ENCODE measurements around the gene NT5C3B. TPM values are rescaled to one million over a fixed set of nuclear protein-coding genes. Genes with fewer than 3 reads are reported as not detected.

The NT5C3B gene
- total RNA-seq, 1 experiment from 2014 or later, result 118 TPM

GRCh38 chr17:41785091-41785858, 50.8 kb downstream of the NT5C3B start:
- no peak for TF ChIP-seq CTCF (IDR thresholded peaks at IDR 0.05)
- TF ChIP-seq TCF7L2 (IDR thresholded peaks at IDR 0.05; ENCODE audit: low read depth, low read length), result no peak
- TF ChIP-seq POLR2AphosphoS5 (IDR thresholded peaks at IDR 0.05; ENCODE audit: low read depth, low read length), result no peak
- no peaks in the 10 kb centered on the region for H3K9me3 ChIP-seq (ENCODE audit: control insufficient read depth, insufficient read depth, low read depth, low read length)
- peaks cover 41% of the 10 kb centered on the region for H3K4me1 ChIP-seq (ENCODE audit: control insufficient read depth, insufficient read depth, low read length)
- no TSS peak for BruUV-seq (replicated peaks)
- in situ Hi-C loops (cut with HindIII; ENCODE audit: low pct_unique_long_range_greater_than_20kb, low sequenced_read_pairs), result no loop called here
- intact Hi-C loops (cut with micrococcal nuclease; ENCODE audit: unreplicated experiment), result no loop called here
- ChIA-PET CTCF (interaction anchor here (0.6 to 2.1 kb wide), 5 partner anchors 7 to 1087 kb away, joined by 3 to 26 read pairs (median 4); no protein-coding TSS in a partner anchor), POLR2A (interaction anchor here (1.0 kb wide), 1 partner anchor 51 kb away, joined by 3 read pairs; the partner anchor contains the start of gene HAP1)
- H3K27ac ChIP-seq (ENCODE audit: low read length), result peak overlapping the region; percentile 85
- DNase-seq (ENCODE audit: low read depth, low spot score) (no peak), ATAC-seq (no peak)
- no peaks in the 10 kb centered on the region for H3K36me3 ChIP-seq (ENCODE audit: control insufficient read depth, insufficient read depth, low read length)
- H3K4me3 ChIP-seq (ENCODE audit: low read depth in 2 of 2, low read length in 2 of 2), result peak overlapping the region; percentile 70 to 81
- H3K27me3 ChIP-seq (ENCODE audit: control insufficient read depth, insufficient read depth, low read length), result no peaks in the 10 kb centered on the region

- intact Hi-C loops (cut with micrococcal nuclease; ENCODE audit: unreplicated experiment), result no loop called here
- ChIA-PET POLR2A (no interaction called here), CTCF (interaction anchor here (0.6 to 0.7 kb wide), 2 partner anchors 10 to 24 kb away, joined by 3 read pairs; no protein-coding TSS in a partner anchor)
- Histone ChIP-seq H3K36me3 (ENCODE audit: control insufficient read depth, insufficient read depth, low read length) (no peaks in the 10 kb centered on the region), H3K27me3 (ENCODE audit: control insufficient read depth, insufficient read depth, low read length) (no peaks in the 10 kb centered on the region), H3K4me3 (ENCODE audit: low read depth in 2 of 2, low read length in 2 of 2) (peak overlapping the region; percentile 70 to 81), H3K9me3 (ENCODE audit: control insufficient read depth, insufficient read depth, low read depth, low read length) (no peaks in the 10 kb centered on the region), H3K4me1 (ENCODE audit: control insufficient read depth, insufficient read depth, low read length) (peaks cover 41% of the 10 kb centered on the region), H3K27ac (ENCODE audit: low read length) (peak overlapping the region; percentile 85)
- TSS peak; percentile 71 for BruUV-seq (replicated peaks)
- DNase-seq (ENCODE audit: low read depth, low spot score) (no peak), ATAC-seq (no peak)
- no peak for TF ChIP-seq REST (IDR thresholded peaks at IDR 0.05; ENCODE audit: insufficient read depth in 1 of 2, low read depth in 2 of 2, low read length in 1 of 2)
- TF ChIP-seq CTCF (IDR thresholded peaks at IDR 0.05), result no peak
- TF ChIP-seq TCF7L2 (IDR thresholded peaks at IDR 0.05; ENCODE audit: low read depth, low read length), result no peak
- TF ChIP-seq SIN3A (IDR thresholded peaks at IDR 0.05; ENCODE audit: borderline replicate concordance, insufficient read depth, low read depth, low read length), result no peak
- no peak for TF ChIP-seq POLR2AphosphoS5 (IDR thresholded peaks at IDR 0.05; ENCODE audit: low read depth, low read length)
- in situ Hi-C loops (cut with HindIII; ENCODE audit: low pct_unique_long_range_greater_than_20kb, low sequenced_read_pairs), result no loop called here
Measured at GRCh38 chr17:41784207-41784744, 51.8 kb downstream of the NT5C3B start.
